HepG2 (cell line): ENCODE results near the gene RBM45. TPM values are rescaled to one million over a fixed set of nuclear protein-coding genes. Genes with fewer than 3 reads are reported as not detected.
A peak's percentile ranks its signal among the peaks of the same experiment; 100 is the strongest.

Source experiments
- AGO1 ChIP-seq: fragments of 200-400 bp; formaldehyde crosslinking; IDR thresholded peaks from 2 replicates; pipeline ENCODE4 v1.6.1; 2017; ENCODE audit warnings: mild to moderate bottlenecking, low read depth, low read length, moderate library complexity; ENCODE audit not compliant: poor library complexity, severe bottlenecking
- ETV6 ChIP-seq: sonication (generic); formaldehyde crosslinking; conservative IDR thresholded peaks from 2 replicates; pipeline ENCODE4 v1.4.0; 2020; ENCODE audit warnings: missing genetic modification reagents
- KAT7 ChIP-seq: IDR thresholded peaks from 2 replicates; pipeline ENCODE4 v1.6.1; 2018; ENCODE audit warnings: borderline replicate concordance, missing compliant biosample characterization
- KLF11 ChIP-seq: IDR thresholded peaks from 2 replicates; pipeline ENCODE4 v1.6.1; 2016; ENCODE audit warnings: missing compliant biosample characterization
- NCOA1 ChIP-seq: sonication (generic); formaldehyde crosslinking; IDR thresholded peaks from 2 replicates; pipeline ENCODE4 v1.9.0; 2021; ENCODE audit warnings: missing genetic modification reagents
- ZNF274 ChIP-seq: sonication (generic); formaldehyde crosslinking; IDR thresholded peaks from 2 replicates; pipeline ENCODE4 v1.5.1; 2020; ENCODE audit warnings: mild to moderate bottlenecking, missing genetic modification reagents
- ZNF326 ChIP-seq: sonication (generic); formaldehyde crosslinking; IDR thresholded peaks from 2 replicates; pipeline ENCODE4 v1.4.0; 2020; ENCODE audit warnings: missing genetic modification reagents, borderline replicate concordance
- ZNF619 ChIP-seq: sonication (generic); formaldehyde crosslinking; IDR thresholded peaks from 2 replicates; pipeline ENCODE4 v1.4.0; 2020; ENCODE audit warnings: mild to moderate bottlenecking, missing genetic modification reagents
- ZNF737 ChIP-seq: sonication (generic); formaldehyde crosslinking; IDR thresholded peaks from 2 replicates; pipeline ENCODE4 v1.5.0; 2020; ENCODE audit warnings: missing genetic modification reagents, mild to moderate bottlenecking, borderline replicate concordance
- polyA plus RNA-seq, 8 experiments: library from polyadenylated mRNA; depleted of rRNA in 3 of 8; stranded (reverse) in 7 of 8; unstranded in 1 of 8; fragments of >200 nt; fragmentation: Illumina TruSeq in 4 of 8; extraction: Trizol in 4 of 8; gene quantifications; 2 replicates each; pipeline versions ENCODE4 v1.2.1 to v1.2.3, GENCODE V29; 2011 to 2016; ENCODE audit warnings: low read depth in 4 of 8, missing spikeins in 1 of 8, mixed read lengths in 1 of 8; ENCODE audit not compliant: insufficient read depth in 1 of 8
- total RNA-seq, 5 experiments: library from RNA; depleted of rRNA; stranded (reverse); fragments of >200 nt; fragmentation: Illumina TruSeq; extraction: Trizol; gene quantifications; 2 replicates each; pipeline ENCODE4 v1.2.3, GENCODE V29; 2016; ENCODE audit warnings: low read depth in 1 of 5
- TF ChIP-seq, protein P1 (sequence below), 2 experiments: sonication (generic) in 1 of 2; formaldehyde crosslinking in 1 of 2; IDR thresholded peaks; 2 replicates each; pipeline versions ENCODE4 v1.6.1 to v1.9.0; 2014 to 2022; ENCODE audit warnings: antibody characterized with exemption in 1 of 2, borderline replicate concordance in 1 of 2, inconsistent platforms in 1 of 2, low read depth in 1 of 2, missing genetic modification reagents in 1 of 2
- TF ChIP-seq, protein P2 (sequence below): sonication (generic); formaldehyde crosslinking; IDR thresholded peaks from 2 replicates; pipeline ENCODE4 v1.4.0; 2020; ENCODE audit warnings: missing genetic modification reagents
- TF ChIP-seq, protein P3 (sequence below): sonication (generic); formaldehyde crosslinking; IDR thresholded peaks from 2 replicates; pipeline ENCODE4 v1.4.0; 2020; ENCODE audit warnings: missing genetic modification reagents
- TF ChIP-seq, protein P4 (sequence below): sonication (generic); formaldehyde crosslinking; IDR thresholded peaks from 2 replicates; pipeline ENCODE4 v1.8.0; 2022; ENCODE audit warnings: mild to moderate bottlenecking, missing genetic modification reagents; ENCODE audit not compliant: insufficient replicate concordance
- TF ChIP-seq, protein P5 (sequence below): IDR thresholded peaks from 2 replicates; pipeline ENCODE4 v1.6.1; 2016; ENCODE audit warnings: control low read depth

The RBM45 gene
- total and polyA plus RNA-seq, 2 of the 13 experiments (the other 11 are each of a cell fraction or from before 2014, with no cell fraction given), result 5.7 to 25.2 TPM

DNA sequence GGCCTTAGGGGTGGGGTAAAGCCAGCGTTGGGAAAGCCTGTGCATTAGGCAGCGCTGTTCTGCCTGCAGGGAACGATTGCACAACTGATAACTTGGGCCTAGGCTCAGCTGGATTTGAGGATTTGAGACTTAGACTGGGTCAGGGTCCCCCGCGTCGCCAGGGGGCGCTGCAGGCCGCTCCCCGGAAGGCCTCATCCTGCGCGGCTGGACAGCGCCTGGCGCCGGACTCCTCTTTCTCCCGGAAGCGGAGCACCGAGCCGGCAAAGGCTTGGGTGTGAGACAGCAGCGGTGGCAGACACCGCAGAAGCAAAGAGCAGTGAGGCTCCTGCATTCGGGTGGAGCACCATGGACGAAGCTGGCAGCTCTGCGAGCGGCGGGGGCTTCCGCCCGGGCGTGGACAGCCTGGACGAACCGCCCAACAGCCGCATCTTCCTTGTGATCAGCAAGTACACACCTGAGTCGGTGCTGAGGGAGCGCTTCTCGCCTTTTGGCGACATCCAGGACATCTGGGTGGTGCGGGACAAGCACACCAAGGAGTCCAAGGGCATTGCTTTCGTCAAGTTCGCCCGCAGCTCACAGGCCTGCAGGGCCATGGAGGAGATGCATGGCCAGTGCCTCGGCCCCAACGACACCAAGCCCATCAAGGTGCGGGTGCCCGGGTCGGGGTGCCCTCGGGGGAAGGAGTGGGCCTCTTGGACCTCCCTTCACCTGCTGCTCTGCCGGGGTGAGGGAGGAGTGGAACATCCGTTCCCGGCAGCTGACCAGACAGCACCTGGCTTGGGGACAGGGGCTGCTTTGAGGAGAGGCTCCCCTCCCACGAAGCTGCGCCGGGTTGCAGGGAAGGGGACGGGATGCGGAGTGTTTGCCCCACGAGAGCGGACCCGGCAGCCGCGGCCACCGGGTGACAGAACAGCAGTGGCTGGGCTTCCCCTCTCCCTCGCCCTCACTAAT is at the start of gene RBM45 (continued):
- TF ChIP-seq, protein P1, sequence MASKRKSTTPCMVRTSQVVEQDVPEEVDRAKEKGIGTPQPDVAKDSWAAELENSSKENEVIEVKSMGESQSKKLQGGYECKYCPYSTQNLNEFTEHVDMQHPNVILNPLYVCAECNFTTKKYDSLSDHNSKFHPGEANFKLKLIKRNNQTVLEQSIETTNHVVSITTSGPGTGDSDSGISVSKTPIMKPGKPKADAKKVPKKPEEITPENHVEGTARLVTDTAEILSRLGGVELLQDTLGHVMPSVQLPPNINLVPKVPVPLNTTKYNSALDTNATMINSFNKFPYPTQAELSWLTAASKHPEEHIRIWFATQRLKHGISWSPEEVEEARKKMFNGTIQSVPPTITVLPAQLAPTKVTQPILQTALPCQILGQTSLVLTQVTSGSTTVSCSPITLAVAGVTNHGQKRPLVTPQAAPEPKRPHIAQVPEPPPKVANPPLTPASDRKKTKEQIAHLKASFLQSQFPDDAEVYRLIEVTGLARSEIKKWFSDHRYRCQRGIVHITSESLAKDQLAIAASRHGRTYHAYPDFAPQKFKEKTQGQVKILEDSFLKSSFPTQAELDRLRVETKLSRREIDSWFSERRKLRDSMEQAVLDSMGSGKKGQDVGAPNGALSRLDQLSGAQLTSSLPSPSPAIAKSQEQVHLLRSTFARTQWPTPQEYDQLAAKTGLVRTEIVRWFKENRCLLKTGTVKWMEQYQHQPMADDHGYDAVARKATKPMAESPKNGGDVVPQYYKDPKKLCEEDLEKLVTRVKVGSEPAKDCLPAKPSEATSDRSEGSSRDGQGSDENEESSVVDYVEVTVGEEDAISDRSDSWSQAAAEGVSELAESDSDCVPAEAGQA (IDR thresholded peaks at IDR 0.05; ENCODE audit: low read depth), result peak; percentile 75
- TF ChIP-seq, protein P1 (CRISPR knock-in tag; IDR thresholded peaks at IDR 0.05; ENCODE audit: borderline replicate concordance), result no peak
- TF ChIP-seq KLF11 (CRISPR knock-in tag) (peak; percentile 97), ZNF619 (CRISPR knock-in tag) (peak; percentile 99), NCOA1 (peak; percentile 88; the same call in 1 of the 2 replicates), AGO1 (peak; percentile 79), KAT7 (CRISPR knock-in tag) (peak; percentile 95), ZNF737 (CRISPR knock-in tag) (peak; percentile 88; the same call in 1 of the 2 replicates), ZNF326 (CRISPR knock-in tag) (no peak), ZNF274 (CRISPR knock-in tag) (peak; percentile 58), ETV6 (peak; percentile 90)
- TF ChIP-seq, protein P2, sequence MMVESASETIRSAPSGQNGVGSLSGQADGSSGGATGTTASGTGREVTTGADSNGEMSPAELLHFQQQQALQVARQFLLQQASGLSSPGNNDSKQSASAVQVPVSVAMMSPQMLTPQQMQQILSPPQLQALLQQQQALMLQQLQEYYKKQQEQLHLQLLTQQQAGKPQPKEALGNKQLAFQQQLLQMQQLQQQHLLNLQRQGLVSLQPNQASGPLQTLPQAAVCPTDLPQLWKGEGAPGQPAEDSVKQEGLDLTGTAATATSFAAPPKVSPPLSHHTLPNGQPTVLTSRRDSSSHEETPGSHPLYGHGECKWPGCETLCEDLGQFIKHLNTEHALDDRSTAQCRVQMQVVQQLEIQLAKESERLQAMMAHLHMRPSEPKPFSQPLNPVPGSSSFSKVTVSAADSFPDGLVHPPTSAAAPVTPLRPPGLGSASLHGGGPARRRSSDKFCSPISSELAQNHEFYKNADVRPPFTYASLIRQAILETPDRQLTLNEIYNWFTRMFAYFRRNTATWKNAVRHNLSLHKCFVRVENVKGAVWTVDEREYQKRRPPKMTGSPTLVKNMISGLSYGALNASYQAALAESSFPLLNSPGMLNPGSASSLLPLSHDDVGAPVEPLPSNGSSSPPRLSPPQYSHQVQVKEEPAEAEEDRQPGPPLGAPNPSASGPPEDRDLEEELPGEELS, result no peak; the same call in 1 of the 2 replicates
- TF ChIP-seq, protein P3, sequence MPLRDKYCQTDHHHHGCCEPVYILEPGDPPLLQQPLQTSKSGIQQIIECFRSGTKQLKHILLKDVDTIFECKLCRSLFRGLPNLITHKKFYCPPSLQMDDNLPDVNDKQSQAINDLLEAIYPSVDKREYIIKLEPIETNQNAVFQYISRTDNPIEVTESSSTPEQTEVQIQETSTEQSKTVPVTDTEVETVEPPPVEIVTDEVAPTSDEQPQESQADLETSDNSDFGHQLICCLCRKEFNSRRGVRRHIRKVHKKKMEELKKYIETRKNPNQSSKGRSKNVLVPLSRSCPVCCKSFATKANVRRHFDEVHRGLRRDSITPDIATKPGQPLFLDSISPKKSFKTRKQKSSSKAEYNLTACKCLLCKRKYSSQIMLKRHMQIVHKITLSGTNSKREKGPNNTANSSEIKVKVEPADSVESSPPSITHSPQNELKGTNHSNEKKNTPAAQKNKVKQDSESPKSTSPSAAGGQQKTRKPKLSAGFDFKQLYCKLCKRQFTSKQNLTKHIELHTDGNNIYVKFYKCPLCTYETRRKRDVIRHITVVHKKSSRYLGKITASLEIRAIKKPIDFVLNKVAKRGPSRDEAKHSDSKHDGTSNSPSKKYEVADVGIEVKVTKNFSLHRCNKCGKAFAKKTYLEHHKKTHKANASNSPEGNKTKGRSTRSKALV (CRISPR knock-in tag), result peak; percentile 94
- TF ChIP-seq, protein P4, sequence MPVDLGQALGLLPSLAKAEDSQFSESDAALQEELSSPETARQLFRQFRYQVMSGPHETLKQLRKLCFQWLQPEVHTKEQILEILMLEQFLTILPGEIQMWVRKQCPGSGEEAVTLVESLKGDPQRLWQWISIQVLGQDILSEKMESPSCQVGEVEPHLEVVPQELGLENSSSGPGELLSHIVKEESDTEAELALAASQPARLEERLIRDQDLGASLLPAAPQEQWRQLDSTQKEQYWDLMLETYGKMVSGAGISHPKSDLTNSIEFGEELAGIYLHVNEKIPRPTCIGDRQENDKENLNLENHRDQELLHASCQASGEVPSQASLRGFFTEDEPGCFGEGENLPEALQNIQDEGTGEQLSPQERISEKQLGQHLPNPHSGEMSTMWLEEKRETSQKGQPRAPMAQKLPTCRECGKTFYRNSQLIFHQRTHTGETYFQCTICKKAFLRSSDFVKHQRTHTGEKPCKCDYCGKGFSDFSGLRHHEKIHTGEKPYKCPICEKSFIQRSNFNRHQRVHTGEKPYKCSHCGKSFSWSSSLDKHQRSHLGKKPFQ, result peak; percentile 96
- TF ChIP-seq, protein P5, sequence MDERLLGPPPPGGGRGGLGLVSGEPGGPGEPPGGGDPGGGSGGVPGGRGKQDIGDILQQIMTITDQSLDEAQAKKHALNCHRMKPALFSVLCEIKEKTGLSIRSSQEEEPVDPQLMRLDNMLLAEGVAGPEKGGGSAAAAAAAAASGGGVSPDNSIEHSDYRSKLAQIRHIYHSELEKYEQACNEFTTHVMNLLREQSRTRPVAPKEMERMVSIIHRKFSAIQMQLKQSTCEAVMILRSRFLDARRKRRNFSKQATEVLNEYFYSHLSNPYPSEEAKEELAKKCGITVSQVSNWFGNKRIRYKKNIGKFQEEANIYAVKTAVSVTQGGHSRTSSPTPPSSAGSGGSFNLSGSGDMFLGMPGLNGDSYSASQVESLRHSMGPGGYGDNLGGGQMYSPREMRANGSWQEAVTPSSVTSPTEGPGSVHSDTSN (CRISPR knock-in tag), result no peak
